Stimulated activated CD4-positive, alpha-beta T cell treated with anti-CD3 and anti-CD28 coated beads, TNF-alpha, amount 100 ng/mL, for 4 hours (primary cell): ENCODE data around the gene SND1.

Experiments used
- DNase-seq, 3 experiments: peaks; one replicate each; pipeline ENCODE4 v3.0.0-alpha.2; 2020; ENCODE audit warnings: low read depth in 3 of 3

Gene SND1

GRCh38 chr7:127730658-127731276 lies 78.8 kb downstream of the SND1 start:
- no peak for DNase-seq

GRCh38 chr7:127731431-127732080 lies 79.6 kb downstream of the SND1 start:
- no peak for DNase-seq

GRCh38 chr7:127732306-127732705 lies 80.3 kb downstream of the SND1 start:
- no peak for DNase-seq

DNA sequence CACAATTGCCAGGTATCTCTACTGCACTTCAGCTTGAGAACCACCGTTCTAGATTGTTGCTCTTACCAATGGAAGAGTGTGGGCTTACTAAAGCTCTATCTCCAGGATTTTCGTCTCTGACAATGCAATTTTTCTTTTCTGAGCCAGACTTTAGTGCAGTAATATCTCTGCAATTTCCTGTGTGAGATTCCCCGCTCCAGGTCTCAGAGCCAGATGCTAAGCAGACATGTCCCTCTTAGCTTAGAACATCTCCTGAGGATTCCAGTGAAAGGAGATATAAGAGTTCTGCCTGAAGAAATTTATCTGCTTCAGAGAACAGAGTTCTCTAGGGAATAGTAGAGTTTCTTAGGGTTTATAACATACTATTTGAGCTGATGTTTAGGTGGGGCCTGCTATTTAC lies 82.0 kb downstream of the SND1 start:
- no peak for DNase-seq

DNA sequence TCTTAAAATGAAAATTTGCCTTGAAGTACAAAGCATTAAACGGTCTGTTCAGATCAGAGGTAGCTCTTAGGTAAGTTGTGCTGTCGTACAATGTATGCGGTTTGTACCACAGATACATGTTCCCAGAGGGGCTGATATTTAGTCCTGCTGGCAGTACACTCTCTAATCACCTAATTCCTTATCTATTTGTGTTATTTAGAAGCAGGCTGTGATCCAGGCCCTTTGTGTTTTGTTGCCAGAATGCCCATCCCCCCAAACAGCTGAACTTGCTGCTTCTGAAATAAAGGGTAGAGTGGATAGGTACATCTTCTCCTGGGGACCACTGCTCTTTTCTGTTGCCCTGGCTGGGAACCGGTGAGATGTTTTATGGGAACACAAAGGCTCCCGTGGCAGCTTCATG lies 84.5 kb downstream of the SND1 start:
- DNase-seq: no peak

GRCh38 chr7:127738859-127739258 lies 86.9 kb downstream of the SND1 start:
- no peak for DNase-seq

DNA sequence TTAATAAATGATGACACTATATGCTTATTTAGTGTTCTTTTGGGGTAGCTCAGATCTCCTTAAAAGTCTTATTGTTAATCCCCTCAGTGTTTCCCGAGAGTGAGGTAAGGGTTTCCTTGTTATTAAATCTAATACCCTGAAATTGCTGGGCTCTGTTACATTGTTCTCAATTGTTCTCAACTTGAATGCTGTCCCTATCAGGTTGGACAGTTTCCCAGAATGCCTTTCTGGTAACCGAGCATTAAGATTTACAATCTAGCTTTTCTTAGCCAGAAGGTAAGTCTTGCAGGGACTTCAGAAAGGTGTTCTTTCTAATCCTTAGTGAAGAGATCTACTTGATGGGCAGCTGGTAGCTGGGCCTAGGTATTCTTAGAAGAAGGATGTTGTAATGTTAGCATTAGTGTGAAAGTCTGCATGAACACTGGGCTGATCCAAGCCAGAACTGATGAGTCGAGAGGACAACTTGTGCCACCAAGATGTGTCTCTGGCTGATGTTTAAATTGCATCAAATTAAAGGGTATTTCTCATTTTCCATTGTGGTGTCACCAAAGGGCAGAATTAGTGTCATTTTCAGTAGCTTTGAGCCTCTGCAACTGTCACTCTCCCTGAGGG lies 89.9 kb downstream of the SND1 start:
- no peak for DNase-seq

GRCh38 chr7:127745445-127745844 lies 93.5 kb downstream of the SND1 start:
- no peak for DNase-seq

GRCh38 chr7:127751062-127751461 lies 99.1 kb downstream of the SND1 start:
- DNase-seq: no peak

- DNase-seq: no peak
These were observed 99.8 kb downstream of the SND1 start for GRCh38 chr7:127751490-127752448.

GRCh38 chr7:127752829-127753228 lies 100.8 kb downstream of the SND1 start:
- no peak for DNase-seq

- DNase-seq: no peak
These were observed 102.5 kb downstream of the SND1 start for GRCh38 chr7:127754457-127754856.

DNA sequence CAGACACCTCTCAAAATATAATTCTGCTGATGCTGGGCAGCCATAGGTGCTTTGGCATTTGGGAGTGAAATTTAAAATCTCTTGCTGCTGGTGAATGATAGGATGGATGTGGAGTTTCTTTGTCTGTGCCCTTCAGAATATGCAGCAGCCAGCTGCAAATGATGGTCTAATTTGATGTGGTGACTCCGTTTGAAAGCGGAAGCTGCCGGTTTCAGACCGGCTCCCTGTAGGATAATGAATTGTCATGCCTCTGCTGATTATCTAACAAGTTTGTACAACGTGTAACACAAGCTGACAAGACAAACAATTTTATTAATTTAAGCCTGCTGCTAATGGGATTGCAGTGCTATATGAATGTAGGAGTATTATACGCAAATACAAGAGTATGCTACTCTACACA lies 103.5 kb downstream of the SND1 start:
- no peak for DNase-seq

DNA sequence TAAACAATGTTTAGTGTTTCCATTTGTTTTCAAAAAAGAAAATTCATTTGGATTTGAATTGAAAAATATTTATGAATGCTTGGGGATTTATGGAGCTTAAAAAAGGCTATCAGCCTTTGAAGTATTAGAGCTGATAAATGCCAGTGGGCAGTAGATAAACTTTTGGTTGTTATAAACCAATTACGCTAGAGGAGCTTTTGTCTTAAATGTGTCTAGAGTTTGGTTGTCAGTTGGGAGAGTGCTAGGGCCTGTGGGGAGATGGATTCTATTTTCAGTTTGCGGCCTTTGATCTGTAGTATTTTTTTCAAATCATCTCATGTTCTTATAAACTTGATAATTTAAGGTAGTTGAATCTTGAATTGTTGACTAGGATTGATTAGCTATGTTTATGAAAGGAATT lies 104.0 kb downstream of the SND1 start:
- no peak for DNase-seq

DNA sequence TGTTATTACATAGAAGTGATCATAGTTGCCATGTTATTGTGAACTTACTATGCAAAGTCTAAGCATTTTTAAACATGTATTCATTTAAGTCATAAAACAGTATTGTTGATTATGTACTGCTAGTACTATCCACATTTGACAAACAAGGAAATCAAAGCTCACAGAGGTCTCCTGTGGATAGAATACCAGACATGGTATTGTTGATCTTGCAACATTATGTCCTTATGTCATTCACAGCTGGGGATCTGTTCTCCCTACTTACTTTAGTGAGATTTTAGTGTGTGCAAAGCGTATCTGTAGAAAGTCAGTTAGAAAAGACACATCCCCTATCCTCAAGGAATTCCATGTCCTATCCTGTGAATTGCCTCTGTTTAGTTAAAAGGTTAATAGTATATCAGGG lies 106.1 kb downstream of the SND1 start:
- no peak for DNase-seq

GRCh38 chr7:127758845-127759244 lies 106.9 kb downstream of the SND1 start:
- DNase-seq: no peak

DNA sequence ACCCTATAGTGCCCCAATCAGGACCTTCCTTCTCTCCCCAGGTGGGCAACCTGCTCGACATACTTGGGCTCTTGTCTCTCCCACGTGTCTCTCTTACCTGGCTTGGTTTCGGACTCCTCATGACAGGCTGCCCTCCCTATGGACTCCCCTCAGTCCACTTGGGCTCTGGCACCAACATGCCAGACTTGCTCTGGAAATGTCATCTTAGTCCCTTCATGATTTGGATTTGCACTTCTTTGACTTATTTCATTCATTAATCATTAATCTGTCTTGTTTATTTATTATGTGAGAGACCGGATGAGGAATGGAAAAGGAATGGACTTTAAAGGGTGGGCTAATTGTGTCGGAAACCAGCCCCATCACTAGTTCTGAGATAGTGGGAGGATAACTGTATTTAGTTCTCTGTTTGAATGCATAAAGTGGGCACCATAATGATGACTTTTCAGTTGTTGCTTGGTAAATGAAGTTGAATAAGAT lies 108.0 kb downstream of the SND1 start:
- no peak for DNase-seq

DNA sequence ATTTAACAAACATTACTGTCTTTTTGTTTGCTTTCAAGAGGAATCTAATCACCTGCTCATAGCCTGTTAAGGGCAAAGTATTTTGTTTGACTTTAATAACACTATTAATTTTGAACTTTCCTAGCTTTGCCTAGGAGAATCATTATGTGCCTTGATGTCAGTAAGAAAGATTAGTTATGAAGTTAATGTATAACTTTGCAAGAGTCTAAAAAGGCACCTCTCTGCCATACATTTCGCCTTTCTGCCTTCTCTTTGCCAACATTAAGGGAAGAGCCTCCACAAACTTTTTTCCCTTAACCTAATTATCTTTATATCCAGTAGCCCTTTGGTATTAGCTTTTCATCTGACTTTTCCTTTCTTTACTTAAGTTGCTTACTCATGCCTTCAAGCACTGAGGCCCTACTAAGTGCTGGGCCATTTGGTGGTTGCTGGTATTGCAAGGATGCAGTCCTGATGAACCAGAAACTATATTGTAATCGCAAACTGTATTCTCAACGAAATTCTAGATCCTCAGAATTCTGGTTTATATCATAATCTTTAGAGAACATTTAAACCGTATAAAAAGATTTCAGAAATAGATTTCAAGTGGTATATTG lies 108.5 kb downstream of the SND1 start:
- DNase-seq: no peak

GRCh38 chr7:127761196-127761595 lies 109.2 kb downstream of the SND1 start:
- DNase-seq: no peak

DNA sequence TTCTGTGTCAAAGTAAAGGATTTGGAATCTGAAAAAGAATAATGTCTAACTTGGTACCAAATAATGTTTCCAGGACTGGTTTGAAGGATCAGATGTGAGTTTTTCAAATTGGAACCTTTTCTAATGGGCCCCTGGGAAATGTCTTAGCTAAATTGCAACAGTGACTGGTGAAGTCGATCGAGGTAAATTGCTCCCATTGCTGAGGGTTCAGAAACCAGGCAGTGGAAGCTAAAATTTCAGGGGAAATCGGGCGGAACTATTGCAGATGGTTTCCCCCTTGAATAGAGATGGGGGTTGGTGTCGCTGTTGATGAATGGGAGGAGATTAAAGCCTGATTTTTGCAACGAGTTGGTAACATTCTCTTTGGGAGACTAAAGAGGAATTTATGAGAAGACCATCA lies 112.7 kb downstream of the SND1 start:
- no peak for DNase-seq

DNA sequence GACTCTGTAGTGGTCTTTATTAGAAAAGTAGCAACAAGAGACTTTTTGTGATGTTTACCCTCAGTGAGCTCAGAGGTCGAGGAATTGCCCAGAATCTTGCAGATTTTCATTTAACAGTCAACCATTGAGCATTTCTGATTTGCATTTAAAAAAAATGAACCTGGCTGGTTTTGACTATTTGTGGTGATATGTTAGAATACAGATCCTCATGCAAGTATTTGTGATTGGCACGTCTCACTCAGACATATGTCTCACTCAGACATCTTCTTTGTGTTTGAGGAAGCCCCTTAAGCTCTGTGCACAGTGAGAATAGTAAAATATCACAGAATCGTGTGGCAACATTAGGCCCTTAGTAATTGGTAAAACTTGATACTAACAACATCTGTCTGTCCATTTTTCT lies 113.2 kb downstream of the SND1 start:
- DNase-seq: no peak
